PC-3 (cell line): ENCODE results near the gene SPATS2.
"Not testable (repeated sequence)": the region's sequence is repeated elsewhere in the genome, so short reads cannot be mapped to it uniquely, and the experiment has no call there.

Source experiments
- CTCF ChIP-seq: fragments of 300-600 bp; sonication (generic); conservative IDR thresholded peaks from 2 replicates; pipeline ENCODE4 v1.5.1; 2017; ENCODE audit warnings: antibody characterized with exemption, low read depth, mild to moderate bottlenecking, low read length
- EZH2 ChIP-seq: fragments of 300-600 bp; sonication (generic); IDR thresholded peaks from one replicate; pipeline ENCODE4 v1.6.1; 2017; ENCODE audit warnings: antibody characterized with exemption, mild to moderate bottlenecking, low read length; ENCODE audit not compliant: unreplicated experiment
- EZH2phosphoT487 ChIP-seq: fragments of 300-600 bp; sonication (generic); IDR thresholded peaks from 2 replicates; pipeline ENCODE4 v1.6.1; 2018; ENCODE audit warnings: mild to moderate bottlenecking, antibody characterized with exemption, low read length, borderline replicate concordance

- TF ChIP-seq CTCF, EZH2phosphoT487, EZH2: not testable (repeated sequence)
Observed at GRCh38 chr12:49509681-49510080, 142.4 kb downstream of the SPATS2 start.
